H1 (cell line): ENCODE data around the gene KCTD16. TPM values are rescaled to one million over a fixed set of nuclear protein-coding genes. Genes with fewer than 3 reads are reported as not detected.

Experiments used
- NANOG ChIP-seq: IDR thresholded peaks from 2 replicates; pipeline ENCODE4 v1.6.1; 2011; ENCODE audit warnings: low read length, low read depth, mild to moderate bottlenecking, inconsistent platforms; ENCODE audit not compliant: insufficient read depth, poor library complexity, severe bottlenecking
- RAD21 ChIP-seq, 2 experiments: IDR thresholded peaks in 1 of 2; conservative IDR thresholded peaks in 1 of 2; 2 replicates each; pipeline ENCODE4 v1.6.1; 2011; ENCODE audit warnings: low read depth in 2 of 2, low read length in 2 of 2, improper control_type of control experiment in 1 of 2, inconsistent platforms in 1 of 2, mild to moderate bottlenecking in 1 of 2, moderate library complexity in 1 of 2
- SIX5 ChIP-seq: IDR thresholded peaks from 2 replicates; pipeline ENCODE4 v1.6.1; 2011; ENCODE audit warnings: mild to moderate bottlenecking, low read depth, low read length
- SP1 ChIP-seq: IDR thresholded peaks from 2 replicates; pipeline ENCODE4 v1.6.1; 2011; ENCODE audit warnings: low read depth, low read length
- ZNF274 ChIP-seq: IDR thresholded peaks from 2 replicates; pipeline ENCODE4 v1.7.0; 2012; ENCODE audit warnings: low read length, borderline replicate concordance; ENCODE audit errors: extremely low read depth
- polyA plus RNA-seq, 7 experiments: library from polyadenylated mRNA; depleted of rRNA in 3 of 7; stranded (reverse) in 5 of 7; unstranded in 2 of 7; fragments of >200 nt in 5 of 7; fragments of 200-250 nt in 2 of 7; gene quantifications; 1 replicate in 5 of 7; 2 replicates in 1 of 7; 4 replicates in 1 of 7; pipeline versions ENCODE4 v1.2.1 to v1.2.3, GENCODE V29; 2011 to 2013; ENCODE audit warnings: missing spikeins in 2 of 7, mixed read lengths in 2 of 7
- total RNA-seq: library from RNA; stranded (reverse); fragmentation: NEBNext Ultra II Directional; extraction: Animal tissue kit (Norgen Biotek cat#: 25700); gene quantifications from 2 replicates; pipeline ENCODE4 v1.2.1, GENCODE V29; 2021

The KCTD16 gene
- total and polyA plus RNA-seq, 2 of the 8 experiments (the other 6 are each of a cell fraction or from before 2014, with no cell fraction given), result 0.03 to 0.24 TPM

DNA sequence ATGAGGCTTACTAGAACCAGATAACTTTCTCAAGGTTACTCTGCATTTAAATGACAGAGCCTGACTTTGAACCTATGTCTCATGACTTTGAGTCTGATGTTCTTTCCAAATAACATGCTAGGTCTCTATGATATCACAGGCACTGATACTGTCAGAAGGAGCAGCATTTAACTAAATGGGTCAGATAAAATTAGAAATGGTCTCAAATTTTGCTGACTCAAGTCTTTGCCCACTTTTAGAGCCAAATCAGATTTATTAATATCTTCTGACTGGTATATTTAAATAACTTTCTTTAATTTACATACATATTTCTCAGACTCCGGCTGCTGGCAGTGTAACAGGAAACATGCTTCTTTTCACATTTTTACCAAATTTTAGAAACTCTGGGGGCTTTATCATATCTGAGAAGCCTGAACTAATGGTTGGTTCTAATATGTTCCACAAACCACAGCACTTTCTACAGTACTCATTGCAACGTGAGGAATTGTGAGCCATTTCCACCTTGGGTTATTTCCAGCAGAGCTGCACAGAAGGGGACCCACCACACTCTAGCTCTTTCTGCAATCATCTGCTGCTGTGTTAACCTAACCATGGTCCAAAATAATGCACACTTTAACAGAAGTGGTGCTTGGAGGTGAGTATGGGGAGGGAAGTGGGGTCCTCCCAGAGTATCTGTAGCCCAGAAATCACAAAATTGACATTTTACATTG, 79.2 kb downstream of the KCTD16 start (continued):
- TF ChIP-seq RAD21 (IDR thresholded peaks at IDR 0.05 in 1 of 2, conservative IDR thresholded peaks at IDR 0.05 in 1 of 2; ENCODE audit: low read depth in 2 of 2, low read length in 2 of 2), result no peak
- TF ChIP-seq NANOG, result no peak
- no peak for TF ChIP-seq SP1
- no peak for TF ChIP-seq SIX5
- TF ChIP-seq ZNF274, result no peak
